Testis (tissue), 3 donors: ENCODE results near the gene BAK1. TPM values are rescaled to one million over a fixed set of nuclear protein-coding genes. Genes with fewer than 3 reads are reported as not detected.

Experiments
- DNase-seq: peaks from one replicate; pipeline ENCODE4 v3.0.0-alpha.2; 2019
- H3K27ac ChIP-seq, 2 donors: fragments of 200-600 bp; sonication (generic); one replicate each; pipeline ENCODE4 v1.5.1; 2019
- H3K27me3 ChIP-seq: fragments of 200-600 bp; sonication (generic); one replicate; pipeline ENCODE4 v1.5.1; 2019
- H3K36me3 ChIP-seq: fragments of 200-600 bp; sonication (generic); one replicate; pipeline ENCODE4 v1.5.1; 2017; ENCODE audit warnings: low read depth; ENCODE audit errors: missing control alignments
- H3K4me1 ChIP-seq: fragments of 200-600 bp; sonication (generic); one replicate; pipeline ENCODE4 v1.5.1; 2019
- H3K4me3 ChIP-seq, 2 donors: fragments of 200-600 bp; sonication (generic); one replicate each; pipeline ENCODE4 v1.5.1; 2017 to 2019
- H3K9me3 ChIP-seq: fragments of 200-600 bp; sonication (generic); one replicate; pipeline ENCODE4 v1.5.1; 2017
- POLR2A ChIP-seq: fragments of 450-650 bp; IDR thresholded peaks from one replicate; pipeline ENCODE4 v1.6.1; 2017; ENCODE audit warnings: antibody characterized with exemption, mild to moderate bottlenecking, moderate library complexity
- WGBS, 2 donors: methylation state at CpG; one replicate each; pipeline ENCODE4 v1.1.5; 2018; 5-methylcytosine and 5-hydroxymethylcytosine counted together
- intact Hi-C: fragments of 100-400 bp; cut with DNase I; formaldehyde crosslinking; loops from one replicate; pipeline ENCODE4 v1.15.1; 2023; ENCODE audit warnings: low total_unique reads
- polyA plus RNA-seq: library from polyadenylated mRNA; stranded (reverse); fragments of 350-450 nt; fragmentation: Illumina TruSeq; extraction: RNeasy Lipid Tissue Mini Kit (QIAGEN cat#74804); gene quantifications from one replicate; pipeline ENCODE4 v1.2.3, GENCODE V29; 2014; ENCODE audit warnings: low read depth, low replicate concordance; ENCODE audit not compliant: insufficient read depth
- total RNA-seq, 2 donors: library from RNA; depleted of rRNA; stranded (reverse); fragments of >200 nt; gene quantifications; one replicate each; pipeline ENCODE4 v1.2.3, GENCODE V29; 2016
- TF ChIP-seq, protein P1 (sequence below), 3 experiments: fragments of 450-650 bp in 2 of 3; fragments of 200-600 bp in 1 of 3; sonication (generic) in 1 of 3; IDR thresholded peaks; one replicate each; pipeline ENCODE4 v1.5.1; 2016 to 2019; ENCODE audit warnings: antibody characterized with exemption in 3 of 3, mild to moderate bottlenecking in 2 of 3, moderate library complexity in 1 of 3

BAK1 gene
- total and polyA plus RNA-seq, 3 donors from 2014 or later, result 13.1 to 17.3 (median 14.8) TPM

DNA sequence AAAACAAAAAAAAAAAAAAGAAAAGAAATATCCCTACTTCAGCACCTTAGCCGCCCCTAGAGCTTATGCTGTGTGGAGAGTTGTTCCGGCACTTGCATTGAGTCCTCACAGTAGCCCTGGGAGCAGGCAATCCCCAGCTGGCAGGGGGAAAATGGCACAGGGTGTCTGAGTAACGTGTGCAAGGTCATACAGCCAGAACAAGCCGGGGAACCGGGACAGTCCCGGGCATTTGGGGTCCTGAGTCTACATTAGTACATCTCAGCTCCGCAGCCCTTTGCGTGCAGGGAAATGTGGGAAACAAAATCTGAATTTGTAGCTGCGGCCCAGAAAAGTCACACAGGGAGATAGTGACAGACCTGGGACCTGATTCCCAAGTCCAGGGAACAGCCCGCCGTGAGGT lies 3.4 kb downstream of the BAK1 start:
- peak overlapping the region; percentile 55 to 79 for H3K27ac ChIP-seq
- intact Hi-C loops, result no loop called here
- peaks cover 37% of the 10 kb centered on the region for H3K4me1 ChIP-seq
- TF ChIP-seq, protein P1, sequence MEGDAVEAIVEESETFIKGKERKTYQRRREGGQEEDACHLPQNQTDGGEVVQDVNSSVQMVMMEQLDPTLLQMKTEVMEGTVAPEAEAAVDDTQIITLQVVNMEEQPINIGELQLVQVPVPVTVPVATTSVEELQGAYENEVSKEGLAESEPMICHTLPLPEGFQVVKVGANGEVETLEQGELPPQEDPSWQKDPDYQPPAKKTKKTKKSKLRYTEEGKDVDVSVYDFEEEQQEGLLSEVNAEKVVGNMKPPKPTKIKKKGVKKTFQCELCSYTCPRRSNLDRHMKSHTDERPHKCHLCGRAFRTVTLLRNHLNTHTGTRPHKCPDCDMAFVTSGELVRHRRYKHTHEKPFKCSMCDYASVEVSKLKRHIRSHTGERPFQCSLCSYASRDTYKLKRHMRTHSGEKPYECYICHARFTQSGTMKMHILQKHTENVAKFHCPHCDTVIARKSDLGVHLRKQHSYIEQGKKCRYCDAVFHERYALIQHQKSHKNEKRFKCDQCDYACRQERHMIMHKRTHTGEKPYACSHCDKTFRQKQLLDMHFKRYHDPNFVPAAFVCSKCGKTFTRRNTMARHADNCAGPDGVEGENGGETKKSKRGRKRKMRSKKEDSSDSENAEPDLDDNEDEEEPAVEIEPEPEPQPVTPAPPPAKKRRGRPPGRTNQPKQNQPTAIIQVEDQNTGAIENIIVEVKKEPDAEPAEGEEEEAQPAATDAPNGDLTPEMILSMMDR (IDR thresholded peaks at IDR 0.05), result no peak
- TF ChIP-seq POLR2A, result no peak
- H3K36me3 ChIP-seq, result no peaks in the 10 kb centered on the region
- H3K9me3 ChIP-seq, result no peaks in the 10 kb centered on the region
- H3K27me3 ChIP-seq, result no peaks in the 10 kb centered on the region
- DNase-seq, result no peak
- 73 to 76% methylated on average over 11 of the region's 11 CpGs for WGBS, 2 donors
- H3K4me3 ChIP-seq, result no peak overlapping the region

DNA sequence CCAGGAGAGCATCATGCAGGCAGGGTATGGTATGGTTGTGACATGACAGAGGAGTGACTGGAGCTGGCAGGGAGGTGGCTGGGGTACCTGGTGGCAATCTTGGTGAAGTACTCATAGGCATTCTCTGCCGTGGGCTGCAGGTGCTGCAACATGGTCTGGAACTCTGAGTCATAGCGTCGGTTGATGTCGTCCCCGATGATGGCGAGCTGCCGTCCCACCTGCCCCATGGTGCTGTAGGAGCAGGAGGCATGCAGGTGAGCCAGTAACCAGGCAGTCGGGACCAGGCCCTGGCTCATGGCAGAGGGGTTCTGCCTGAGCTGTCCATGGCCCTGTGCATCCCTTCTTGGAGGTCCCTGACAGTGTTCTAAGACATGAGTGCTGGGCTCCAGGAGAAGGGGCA lies 4.9 kb downstream of the BAK1 start:
- intact Hi-C loops, result no loop called here
- DNase-seq, result no peak
- no peaks in the 10 kb centered on the region for H3K36me3 ChIP-seq

DNA sequence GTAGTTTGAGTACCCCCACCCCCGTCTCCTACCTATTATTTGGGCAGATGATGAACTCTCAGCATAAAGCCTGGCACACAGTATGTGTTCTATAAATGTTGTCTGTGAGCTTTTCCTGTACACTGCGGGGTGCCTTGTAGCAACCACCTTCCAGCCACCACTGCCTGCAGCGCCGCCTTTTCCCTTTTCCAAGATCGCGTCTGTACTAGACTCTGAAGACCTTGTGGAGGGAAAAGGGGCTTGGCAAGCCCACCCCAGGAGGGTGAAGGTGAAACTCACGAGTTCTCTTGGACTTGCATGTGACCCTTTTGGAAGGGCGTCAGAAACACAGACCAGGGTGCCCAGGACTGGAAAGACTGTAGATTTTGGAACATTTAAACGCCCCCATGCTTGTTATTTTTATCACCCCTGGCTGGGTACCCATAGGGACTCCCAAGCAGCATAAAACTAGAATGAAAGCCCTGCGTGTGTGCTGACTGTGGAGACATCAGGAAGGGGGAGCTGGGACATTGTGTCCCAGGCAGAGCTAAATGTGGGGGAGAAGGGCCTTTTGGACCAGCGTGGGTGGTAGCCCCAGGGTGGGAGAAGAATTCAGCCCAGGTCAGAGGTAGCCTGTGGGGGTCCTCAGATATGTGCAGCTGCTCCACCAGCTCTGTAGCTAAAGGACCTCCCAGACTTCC lies 8.3 kb downstream of the BAK1 start:
- peak overlapping the region; percentile 82 to 88 for H3K27ac ChIP-seq
- H3K9me3 ChIP-seq, result no peaks in the 10 kb centered on the region
- peaks cover 12% of the 10 kb centered on the region for H3K4me1 ChIP-seq
- no peaks in the 10 kb centered on the region for H3K27me3 ChIP-seq
- peak overlapping the region; percentile 45 to 64 for H3K4me3 ChIP-seq
- peak; percentile 41 for DNase-seq
- intact Hi-C loops, result no loop called here
- H3K36me3 ChIP-seq, result no peaks in the 10 kb centered on the region
- WGBS, 2 donors, result 11 to 23% methylated on average over 11 of the region's 11 CpGs
- TF ChIP-seq, protein P1 (IDR thresholded peaks at IDR 0.05), result no peak
- TF ChIP-seq POLR2A, result no peak

More for the DNA sequence above, 4.9 kb downstream of the BAK1 start:
- peaks cover 36% of the 10 kb centered on the region for H3K4me1 ChIP-seq
- TF ChIP-seq, protein P1 (IDR thresholded peaks at IDR 0.05), result no peak
- no peak for TF ChIP-seq POLR2A
- H3K27me3 ChIP-seq, result no peaks in the 10 kb centered on the region
- H3K9me3 ChIP-seq, result no peaks in the 10 kb centered on the region
- no peak overlapping the region for H3K27ac ChIP-seq
- WGBS, 2 donors, result 99 to 100% methylated on average over 1 to 8 of the region's 8 CpGs
- no peak overlapping the region for H3K4me3 ChIP-seq

DNA sequence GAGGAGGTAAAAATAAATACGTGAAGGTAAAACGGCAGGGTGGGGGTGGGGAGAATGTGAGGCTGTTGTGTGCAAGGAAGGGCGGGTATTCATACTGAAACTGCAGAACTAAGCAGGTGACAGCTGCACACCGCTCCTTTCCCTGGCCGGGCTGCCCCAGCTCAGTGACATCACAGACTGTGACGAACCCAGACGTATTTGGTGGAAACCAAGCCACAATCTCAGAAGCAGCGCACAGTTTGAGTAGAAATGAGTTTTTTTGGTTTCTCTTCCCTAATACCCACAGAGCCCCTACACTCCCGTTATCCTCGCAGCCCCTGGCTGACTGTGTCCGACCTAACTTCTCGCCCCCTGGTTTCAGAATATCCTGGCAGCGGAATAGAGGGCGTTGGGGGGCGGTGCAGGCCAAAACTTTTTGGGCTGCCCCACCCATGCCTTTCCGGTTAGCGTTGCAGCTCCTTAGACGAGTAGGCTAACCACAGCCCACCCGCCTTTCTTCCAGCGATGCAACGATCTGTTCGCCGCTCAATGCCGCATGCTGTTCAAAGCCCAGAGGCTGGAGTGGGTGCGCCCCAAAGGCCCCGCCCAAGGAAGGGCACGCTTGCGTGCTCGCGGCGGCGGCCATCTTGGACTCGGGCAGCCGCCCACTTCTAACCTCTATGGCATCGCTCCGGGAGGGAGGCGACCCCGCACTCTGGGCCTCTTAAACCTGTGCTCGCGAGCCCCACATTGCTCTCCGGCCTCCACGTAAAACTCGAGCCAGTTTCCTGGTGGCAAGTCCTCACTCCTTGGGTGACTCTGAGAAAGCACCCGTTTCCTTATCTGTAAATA lies 9.1 kb downstream of the BAK1 start:
- Histone ChIP-seq H3K36me3 (no peaks in the 10 kb centered on the region), H3K4me3 (peak overlapping the region; percentile 45 to 64), H3K9me3 (no peaks in the 10 kb centered on the region), H3K27ac (peak overlapping the region; percentile 82 to 88), H3K4me1 (peaks cover 10% of the 10 kb centered on the region), H3K27me3 (no peaks in the 10 kb centered on the region)
- WGBS, 2 donors, result 1% methylated on average over 31 to 44 of the region's 44 CpGs
- peak; percentile 89 for DNase-seq
- intact Hi-C loops, result no loop called here
- no peak for TF ChIP-seq POLR2A
- TF ChIP-seq, protein P1 (IDR thresholded peaks at IDR 0.05), result no peak
